Stimulated activated CD8-positive, alpha-beta memory T cell treated with anti-CD3 and anti-CD28 coated beads, Interleukin-2, amount 100 ng/mL, for 1 hour (primary cell): ENCODE measurements around the gene FPGS.
"Not testable (repeated sequence)": the region's sequence is repeated elsewhere in the genome, so short reads cannot be mapped to it uniquely, and the experiment has no call there.

Experiments used
- DNase-seq, 2 donors: peaks; one replicate each; pipeline ENCODE4 v3.0.0-alpha.2; 2020; ENCODE audit warnings: low read depth in 2 of 2

The FPGS gene

DNA sequence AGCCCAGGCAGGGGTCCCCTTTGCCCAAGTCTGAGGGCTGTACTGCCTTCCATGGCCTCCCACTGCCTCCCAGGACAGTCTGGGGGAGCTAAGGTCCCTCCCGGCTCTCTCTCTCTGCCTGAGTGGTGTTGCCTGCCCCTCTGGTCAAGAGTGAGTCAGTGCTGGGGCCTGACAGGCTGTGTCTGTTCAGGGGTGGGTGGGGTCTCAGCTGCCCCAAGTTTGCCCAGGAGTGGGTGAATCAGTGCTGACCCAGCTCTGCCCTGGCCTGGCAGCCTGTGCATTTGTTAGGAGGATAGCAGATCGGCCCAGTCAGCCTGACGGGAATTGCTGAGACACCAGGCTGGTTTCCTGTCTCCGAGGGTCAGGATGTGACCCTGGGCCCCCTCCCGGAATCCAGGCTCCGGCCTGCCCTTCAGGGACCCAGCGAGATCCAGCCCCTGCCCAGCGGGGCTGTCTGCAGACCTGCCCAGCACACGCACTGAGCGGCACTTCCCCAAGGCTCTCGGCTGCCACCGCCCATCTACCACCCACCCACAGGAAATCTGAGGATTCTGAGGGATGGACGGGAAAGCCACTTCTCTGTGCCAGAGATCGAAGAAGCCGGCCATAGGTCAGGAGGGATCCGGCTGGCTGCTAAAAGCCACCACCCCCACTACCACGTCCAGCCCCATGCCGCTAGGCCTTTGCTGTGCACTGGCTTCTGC lies 35.8 kb downstream of the FPGS start:
- DNase-seq: no peak

DNA sequence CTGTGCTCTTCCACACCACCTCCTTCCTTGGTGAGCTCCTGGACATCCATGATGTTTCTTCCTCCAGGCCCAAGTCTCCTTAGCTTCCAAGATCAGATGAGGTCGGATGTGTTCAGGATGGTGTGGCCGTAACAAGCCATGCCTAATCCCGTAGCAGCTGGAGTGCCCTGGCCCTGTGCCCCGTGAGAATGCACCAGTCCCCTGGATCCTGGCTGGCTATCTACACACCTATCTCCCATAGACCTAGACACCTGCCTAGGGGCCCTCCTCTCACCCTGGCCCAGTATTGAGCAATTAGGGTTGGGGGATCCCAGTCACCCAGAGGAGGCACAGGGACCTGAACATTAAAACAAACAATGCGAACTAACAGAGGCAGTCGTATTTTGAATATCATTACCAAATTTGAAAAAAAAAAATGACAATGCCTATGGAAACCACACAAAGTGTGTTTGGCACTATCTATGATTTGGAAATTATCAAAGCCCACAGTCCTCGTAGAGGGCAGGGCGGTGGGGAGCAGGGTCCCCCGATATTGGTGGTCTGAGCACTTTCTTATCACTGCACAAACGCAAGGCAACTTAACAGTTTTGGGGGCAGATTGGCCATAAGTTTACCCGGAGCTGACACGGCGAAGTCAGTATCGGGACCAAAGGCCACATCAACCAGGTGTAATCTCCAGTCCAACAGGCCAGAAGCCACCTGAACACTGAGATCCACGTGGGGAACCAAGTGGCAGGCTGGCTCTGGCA lies 38.6 kb downstream of the FPGS start:
- no peak for DNase-seq

DNA sequence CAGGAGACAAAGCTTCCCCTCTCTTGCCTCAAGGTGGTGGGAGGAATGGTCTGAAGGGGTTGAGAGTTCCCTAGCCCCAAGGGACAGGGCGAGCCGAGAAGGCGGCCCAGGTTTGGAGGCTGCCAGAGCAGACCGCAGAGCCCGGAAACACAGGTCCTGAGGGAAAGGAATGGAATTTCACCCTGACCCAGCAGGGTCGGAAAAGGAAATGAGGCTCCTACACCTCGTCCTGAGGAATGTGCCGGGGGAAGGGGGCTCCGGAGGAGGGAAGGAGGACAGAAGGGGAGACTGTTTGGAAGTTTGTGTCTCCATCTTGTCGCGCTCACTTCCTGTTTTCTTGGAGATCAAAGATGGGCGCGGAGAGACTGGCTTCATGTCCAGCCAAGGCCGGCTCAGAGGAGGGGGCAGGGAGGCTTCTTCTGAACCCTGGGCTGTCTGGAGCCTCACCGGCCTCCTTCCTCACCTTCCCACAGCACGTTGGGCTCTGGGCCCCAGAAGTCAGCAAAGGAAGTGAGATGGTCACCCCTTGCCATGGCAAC lies 42.2 kb downstream of the FPGS start:
- no peak for DNase-seq

DNA sequence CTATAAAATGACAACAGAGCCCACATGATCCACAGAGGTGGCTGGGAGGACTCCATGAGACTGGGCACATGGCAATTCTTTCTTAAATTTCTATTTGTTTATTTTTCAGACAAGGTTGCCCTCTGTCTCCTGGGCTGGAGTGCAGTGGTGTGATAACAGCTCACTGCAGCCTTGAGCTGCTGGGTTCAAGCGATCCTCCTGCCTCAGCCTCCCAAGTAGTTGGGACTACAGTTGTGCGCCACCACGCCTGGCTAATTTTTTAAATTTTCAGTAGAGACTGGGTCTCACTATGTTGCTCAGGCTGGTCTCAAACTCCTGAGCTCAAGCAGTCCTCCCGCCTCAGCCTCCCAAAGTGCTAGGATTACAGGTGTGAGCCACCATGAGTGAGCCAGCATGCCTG lies 42.9 kb downstream of the FPGS start:
- not testable (repeated sequence) for DNase-seq

DNA sequence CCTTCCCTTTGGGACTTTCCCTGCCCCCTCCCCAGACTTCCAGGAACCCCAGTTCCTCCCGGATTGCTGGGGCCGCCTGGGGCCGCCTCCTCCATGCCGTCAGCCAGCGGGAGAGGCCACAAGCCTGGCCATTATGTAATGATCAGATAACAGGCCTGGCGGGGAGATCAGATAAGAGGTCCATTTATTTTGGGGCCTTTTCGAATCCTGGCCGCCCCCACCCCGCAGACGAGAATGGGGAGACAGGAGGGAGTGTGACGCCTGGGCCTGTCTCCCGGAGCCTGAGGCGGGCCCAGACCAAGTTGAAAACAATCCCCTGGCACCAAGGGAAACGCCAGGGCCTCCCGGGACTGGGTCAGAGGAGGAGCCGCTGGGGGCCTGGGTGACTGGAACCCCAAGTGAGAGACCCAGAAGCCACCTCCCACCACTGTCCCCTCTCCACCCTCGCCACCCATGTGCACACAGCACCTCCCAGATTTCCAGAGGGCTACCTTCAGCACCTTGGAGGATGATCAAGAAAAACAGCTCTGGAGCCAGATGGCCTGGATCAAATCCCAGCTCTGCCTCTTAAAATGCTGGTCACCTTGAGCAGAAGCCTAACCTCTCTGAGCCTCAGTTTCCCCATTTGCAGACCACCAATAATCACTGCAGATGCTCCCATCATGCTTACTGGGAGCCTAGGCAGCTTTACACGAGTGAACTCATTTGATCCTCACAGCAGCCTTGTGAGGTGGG lies 43.9 kb downstream of the FPGS start:
- DNase-seq: no peak

DNA sequence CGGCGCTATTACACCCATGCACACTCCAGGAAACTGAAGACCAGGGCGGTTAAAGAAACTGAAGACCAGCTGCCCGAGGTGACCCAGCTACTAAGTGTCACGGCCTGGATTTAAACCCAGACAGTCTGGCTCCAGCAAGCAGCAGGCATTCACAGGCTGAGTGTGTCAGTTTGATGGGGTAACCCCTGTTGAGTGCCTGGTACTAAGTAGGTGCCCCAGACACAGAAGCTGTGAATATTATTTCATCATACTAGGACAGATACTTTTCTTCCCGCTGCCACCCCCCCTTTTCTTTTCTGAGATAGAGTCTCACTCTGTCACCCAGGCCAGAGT lies 44.5 kb downstream of the FPGS start:
- no peak for DNase-seq

DNA sequence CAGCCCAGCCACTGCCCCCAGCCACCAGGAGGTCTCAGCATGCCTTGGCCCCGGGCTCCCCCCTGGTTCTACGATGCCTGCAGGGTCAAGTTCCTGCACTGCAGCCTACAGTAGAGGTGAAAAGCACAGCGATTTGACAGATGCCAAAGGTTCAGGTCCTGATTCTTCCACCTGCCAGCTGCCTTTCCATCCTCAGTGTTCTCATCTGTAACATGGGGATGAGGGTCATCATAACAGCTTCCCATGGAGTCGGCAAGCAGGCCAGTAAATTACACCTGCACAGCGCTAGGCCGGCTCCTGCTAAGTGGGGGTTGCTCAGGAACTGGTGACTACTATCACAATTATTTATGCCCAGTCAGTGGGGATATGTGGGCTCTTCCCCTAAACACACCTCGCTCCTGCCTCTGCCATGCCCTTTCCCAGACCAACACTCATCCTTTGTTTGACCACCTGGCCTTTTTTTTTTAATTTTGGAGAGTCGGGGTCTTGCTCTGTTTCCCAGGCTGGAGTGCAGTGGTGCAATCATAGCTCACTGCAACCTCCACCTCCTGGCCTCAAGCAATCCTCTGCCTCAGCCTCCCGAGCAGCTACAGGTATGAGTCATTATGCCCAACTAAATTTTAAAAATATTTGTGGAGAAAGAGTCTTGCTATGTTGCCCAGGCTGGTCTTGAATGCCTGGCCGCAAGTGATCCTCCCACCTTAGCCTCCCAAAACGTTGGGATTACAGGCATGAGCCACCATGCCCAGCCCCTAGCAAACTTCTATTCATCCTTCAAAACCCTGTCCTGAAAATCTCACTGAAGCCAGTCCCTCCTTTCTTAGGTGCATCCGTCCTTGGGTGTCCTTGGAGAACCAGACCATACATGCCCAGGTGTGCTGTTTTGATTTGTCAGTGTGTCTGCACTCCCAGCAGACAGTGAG lies 45.4 kb downstream of the FPGS start:
- DNase-seq: no peak

DNA sequence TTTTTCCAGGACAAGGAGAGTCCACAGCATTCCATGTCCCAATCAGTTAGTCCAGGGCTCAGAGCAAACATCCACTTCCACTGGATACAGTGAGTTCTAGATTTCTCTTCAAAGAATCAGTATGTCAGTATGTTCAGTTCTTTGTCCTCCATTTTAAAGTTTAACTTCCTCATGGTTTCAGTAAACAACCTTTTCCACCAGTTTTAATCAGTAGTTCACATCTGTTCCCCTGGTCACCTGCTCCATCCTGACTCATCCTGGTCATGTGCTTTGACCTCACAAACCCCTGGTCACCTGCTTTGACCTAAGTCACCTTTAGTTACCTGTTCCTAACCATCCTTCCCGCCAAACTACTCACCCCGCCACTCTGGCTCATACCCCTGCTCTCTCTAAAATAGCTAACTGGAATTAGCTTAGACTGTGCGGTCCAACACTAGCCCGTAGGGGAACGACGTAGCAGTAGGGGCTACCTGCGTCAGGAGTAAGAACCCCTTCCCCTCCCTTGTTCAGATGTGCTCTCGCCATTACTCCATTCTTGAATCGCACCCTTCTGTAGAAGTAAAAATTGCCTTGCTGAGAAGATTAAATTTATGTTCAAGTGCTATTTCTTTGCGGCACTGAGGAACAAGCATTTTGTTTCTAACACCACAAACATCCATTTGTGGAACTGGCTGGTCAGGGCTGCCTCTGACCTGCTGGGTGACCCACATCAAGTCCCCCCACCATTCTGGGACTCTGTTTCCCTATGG lies 46.2 kb downstream of the FPGS start:
- no peak for DNase-seq

DNA sequence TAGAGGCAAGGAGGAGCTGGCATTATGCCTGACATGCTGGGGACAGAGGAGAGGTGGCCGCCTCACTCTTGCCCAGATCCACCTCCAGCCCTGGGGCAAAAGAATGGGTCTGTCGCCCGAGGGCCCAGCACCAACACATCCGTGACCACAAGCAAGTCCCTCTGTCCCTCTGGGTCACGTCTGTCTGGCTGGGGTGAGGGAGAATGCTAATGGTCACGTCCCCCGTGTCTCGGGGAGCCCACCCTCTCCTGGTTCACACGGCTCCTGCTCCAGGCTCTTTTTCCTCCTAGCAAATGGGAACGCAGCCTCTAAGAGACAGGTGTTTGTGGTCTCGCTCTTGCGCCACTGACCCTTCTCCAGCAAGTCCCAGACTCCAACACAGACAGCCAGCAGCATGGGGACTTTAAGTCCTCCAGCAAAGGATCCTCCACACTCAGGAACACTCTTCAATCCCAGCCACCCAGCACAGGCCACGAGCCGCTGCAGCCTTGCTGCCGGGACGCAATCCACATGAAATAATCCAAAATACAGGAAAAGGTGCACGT lies 47.7 kb downstream of the FPGS start:
- no peak for DNase-seq

DNA sequence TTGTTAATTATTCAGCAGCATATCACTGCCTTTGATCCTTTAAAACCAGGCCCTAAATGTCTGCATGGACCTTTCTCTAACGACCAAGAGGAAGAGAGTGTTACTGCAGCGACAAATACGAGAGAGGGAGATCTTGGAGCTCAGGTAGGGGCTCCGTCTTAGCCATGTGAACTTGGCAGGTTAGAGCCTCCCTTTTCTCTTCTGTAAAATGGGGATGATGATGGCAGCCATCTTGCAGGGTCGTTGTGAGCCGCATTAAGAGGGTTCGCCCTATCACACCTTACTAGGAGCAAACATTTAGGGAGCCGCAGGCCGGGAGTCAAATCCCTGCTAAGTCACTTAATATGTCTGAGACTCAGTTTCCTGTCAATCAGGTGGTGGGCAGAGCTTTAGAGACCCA lies 50.1 kb downstream of the FPGS start:
- no peak for DNase-seq

DNA sequence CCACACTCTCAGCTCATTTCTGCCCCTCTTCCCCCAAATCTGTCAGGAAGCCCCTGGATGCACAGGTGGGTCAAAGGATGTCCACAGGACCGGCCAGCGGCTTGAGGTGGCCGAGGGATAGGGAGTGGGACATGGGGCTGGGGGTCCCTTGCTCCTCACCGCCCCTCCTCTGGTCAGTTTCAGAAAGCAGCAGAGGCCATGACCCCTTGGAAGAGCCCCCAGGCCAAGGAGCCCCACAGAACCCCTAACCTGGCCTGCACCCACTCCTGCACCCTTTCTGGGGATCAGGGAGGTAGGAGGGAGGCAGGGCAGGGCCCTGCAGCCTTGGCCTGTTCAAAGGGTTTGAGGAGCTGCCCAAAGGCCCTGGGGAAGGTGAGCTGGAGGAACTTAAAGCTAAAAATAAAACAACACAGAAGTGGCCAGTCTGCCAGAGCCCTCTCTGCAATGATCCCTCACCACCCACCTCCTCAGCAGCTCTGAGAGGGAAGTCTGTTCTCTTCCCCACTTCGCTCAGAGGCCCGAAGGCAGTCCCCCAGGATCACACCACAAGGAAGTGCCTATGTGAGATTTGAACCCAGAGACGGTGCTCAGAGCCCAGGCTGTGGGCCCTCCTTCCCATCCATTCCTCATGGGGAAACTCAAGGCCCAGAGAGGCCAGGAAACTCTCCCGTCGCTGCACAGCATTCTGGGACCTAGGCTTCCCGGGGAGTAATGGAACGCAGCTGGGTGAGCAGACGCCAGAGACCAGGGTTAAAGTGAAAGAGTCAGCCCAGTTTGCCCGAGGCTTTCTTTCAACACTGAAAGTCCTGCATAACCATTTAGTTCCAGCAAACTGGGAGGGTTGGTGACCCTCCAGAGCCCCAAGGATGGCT lies 50.9 kb downstream of the FPGS start:
- DNase-seq: no peak

DNA sequence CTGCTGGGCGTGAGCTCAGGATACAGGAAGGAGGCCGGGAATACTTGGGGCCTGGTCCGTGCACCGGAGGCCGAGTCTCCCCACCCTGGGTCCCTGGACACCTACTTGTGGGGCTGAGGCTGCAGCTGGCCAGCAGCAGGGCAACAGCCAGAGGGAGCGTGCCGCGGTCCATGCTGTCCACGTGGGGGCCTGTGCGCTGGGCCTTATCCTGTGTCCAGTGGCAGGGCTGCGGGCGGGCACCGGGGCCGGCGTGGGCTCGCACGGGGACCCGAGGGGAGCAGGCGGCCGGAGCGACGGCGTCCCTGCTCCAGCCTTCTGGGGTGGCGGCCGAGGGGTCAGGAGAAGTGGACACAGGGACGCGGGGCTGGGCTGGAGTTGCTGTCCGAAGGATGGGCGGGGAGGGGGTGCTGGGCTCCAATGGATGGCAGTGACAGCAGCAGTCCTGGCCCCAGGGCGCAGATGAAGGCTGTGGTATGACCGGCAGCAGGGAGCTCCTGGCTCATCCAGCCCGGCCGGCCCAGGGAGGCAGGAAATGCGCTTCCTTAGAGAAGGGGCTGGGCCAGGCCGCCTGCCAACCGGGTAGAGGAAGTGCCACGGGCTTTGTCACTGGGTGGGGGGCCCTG lies 51.6 kb downstream of the FPGS start, which contains the start of gene ENG:
Gene ENG (minus strand): TSS at position 475 of the 623 bp plus-strand sequence. CDS start 303 bp downstream, at position 172.
- DNase-seq: no peak

DNA sequence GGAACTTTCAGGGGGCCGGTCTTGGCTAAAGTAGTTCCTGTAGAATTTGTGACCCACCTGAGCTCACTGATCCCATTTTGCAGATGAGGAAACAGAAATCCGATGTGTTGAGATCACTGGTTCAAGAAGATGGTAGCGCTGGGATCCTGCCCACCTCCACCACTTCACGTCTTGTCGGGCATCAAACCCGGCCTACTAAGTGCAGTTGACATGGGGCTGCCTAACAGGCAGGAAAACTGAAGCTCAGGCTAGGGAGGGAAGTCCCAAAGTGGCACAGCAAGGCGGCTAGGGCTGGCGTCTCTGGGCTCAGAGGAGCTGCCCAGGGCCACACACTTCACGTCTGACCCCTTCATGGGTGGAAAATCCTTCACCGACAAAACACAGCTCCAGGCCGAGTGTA lies 52.3 kb downstream of the FPGS start:
- no peak for DNase-seq

DNA sequence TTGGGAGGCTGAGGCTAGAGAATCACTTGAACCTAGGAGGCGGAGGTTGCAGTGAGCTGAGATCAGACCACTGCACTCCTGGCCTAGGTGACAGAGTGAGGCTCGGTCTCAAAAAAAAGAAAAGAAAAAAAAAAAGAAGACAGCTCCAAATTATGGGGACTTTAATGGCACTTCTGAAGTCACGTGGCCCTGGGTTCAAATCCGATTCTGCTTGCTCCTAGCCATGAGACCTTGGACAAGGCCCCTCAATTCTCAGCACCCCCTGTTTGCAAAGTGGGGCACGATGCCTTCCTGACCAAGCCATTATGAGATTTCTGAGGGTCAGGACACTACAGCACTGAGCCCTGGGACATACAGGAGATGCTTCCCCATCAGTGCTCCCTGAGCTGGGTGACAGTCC lies 52.8 kb downstream of the FPGS start:
- no peak for DNase-seq

DNA sequence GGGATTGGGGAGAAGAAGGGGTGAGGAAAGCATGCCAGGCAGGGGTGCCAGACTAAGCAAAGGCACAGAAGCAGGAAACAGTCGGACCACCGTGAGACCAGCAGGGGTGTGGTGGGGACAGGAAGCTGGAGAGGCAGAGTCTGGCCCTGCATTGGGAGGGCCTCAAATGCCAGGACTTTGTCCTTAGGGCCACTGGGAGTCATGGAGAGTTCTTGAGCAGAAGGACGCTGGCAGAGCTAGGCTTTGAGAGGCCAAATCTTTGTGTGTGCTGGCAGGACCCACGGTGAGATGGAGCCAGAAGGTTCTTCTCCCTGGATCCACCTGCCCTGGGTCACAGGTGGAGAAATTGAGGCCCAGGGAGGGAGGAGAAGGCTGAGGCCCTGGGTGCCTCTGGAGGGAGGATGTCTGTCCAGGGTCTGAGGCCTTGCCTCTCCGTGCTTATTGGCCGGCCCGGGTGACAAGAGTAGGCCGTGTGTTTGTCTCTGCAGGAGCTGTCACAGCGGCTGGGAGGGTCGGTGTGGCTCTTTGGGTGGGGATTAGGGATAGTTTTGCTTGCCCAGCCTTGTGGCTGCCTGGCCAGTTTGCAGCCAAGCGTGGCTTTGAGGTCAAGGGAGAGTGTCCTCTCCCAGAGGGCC lies 53.5 kb downstream of the FPGS start:
- no peak for DNase-seq

DNA sequence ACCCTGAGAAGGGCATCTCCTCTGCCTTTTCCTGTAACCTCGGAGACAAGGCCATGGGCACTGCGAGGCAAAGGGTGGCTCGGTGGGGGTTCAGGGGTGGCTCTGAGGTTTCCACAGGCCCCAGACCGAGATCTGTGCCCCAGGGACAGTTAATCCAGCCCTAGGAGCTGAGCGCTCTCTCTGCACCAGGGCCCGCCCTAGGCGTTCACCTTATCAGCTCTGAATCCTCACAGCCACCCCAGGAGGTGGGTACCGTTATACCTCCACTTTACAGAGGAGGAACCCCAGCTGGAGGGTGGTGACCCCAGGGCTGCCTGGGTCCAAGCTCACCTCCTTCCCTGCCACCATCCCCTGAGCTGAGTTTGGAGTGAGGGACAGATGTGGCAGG lies 54.0 kb downstream of the FPGS start:
- no peak for DNase-seq

DNA sequence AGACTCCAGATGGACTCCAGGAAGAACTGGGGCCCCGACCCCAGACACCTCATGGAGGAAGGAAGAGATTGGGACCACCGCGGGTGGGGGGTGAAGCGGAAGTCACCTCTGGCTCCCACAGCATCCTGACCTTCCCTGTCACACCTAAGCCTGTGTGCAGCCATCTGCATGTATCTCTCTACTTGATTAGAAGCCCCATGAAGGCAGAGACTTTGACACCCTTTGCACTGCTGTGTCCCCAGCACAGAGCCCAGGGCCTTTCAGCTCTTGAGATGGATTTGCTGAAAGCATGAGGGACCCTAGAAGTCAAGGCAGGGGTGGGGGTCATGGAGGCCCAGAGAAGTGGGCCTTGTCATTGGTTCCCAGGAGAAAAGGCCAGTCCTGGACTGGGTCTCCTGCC lies 54.6 kb downstream of the FPGS start:
- DNase-seq: no peak

DNA sequence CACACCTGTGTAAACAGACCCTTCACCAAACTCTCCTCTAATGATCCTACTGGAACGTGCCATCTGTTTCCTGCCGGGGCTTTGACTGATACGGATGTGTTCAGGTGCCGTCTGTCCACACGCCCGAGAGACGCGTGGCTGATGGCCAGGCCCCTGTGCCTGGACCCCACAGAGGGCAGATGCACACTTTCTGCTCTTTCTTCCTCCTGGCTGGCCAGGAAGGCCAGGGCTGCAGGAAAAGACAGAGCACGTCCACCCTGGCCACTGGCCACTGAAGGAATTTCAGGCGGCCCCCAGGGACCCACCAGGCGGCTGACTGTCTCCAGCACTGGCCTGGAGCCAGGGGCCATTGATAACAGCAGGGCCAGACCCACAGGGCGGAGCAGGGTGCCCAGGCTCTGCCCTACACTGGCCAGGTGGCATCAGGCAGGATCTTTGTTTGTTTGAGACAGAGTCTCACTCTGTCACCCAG lies 55.4 kb downstream of the FPGS start:
- DNase-seq: no peak
